Liver (tissue), 3 donors: ENCODE results near the gene KRTAP16-1.
"Not testable (repeated sequence)": the region's sequence is repeated elsewhere in the genome, so short reads cannot be mapped to it uniquely, and the experiment has no call there.

Experiments
- CTCF ChIP-seq: fragments of 150-350 bp; IDR thresholded peaks from 2 replicates; pipeline ENCODE4 v1.5.1; 2017; ENCODE audit warnings: improper control_type of control experiment, low read depth, low read length; ENCODE audit not compliant: missing input control
- MAX ChIP-seq: IDR thresholded peaks from 2 replicates; pipeline ENCODE4 v1.6.1; 2016; ENCODE audit warnings: antibody characterized with exemption
- RAD21 ChIP-seq, 2 donors: IDR thresholded peaks; 2 replicates each; pipeline ENCODE4 v1.6.1; 2016; ENCODE audit warnings: antibody characterized with exemption in 2 of 2, mild to moderate bottlenecking in 2 of 2
- REST ChIP-seq: IDR thresholded peaks from 2 replicates; pipeline ENCODE4 v1.6.1; 2016; ENCODE audit warnings: antibody characterized with exemption, mild to moderate bottlenecking
- RXRA ChIP-seq, 2 donors: IDR thresholded peaks; 2 replicates each; pipeline ENCODE4 v1.6.1; 2017 to 2018; ENCODE audit warnings: antibody characterized with exemption in 2 of 2, mild to moderate bottlenecking in 1 of 2
- SP1 ChIP-seq: IDR thresholded peaks from 2 replicates; pipeline ENCODE4 v1.6.1; 2018; ENCODE audit warnings: antibody characterized with exemption, mild to moderate bottlenecking
- TAF1 ChIP-seq: conservative IDR thresholded peaks from 2 replicates; pipeline ENCODE4 v1.6.1; 2016; ENCODE audit warnings: antibody characterized with exemption, mild to moderate bottlenecking
- donor health status: healthy.
- donor health status: healthy.

GRCh38 chr17:41271323-41271722 lies 37.8 kb downstream of the KRTAP16-1 start:
- TF ChIP-seq TAF1; RAD21 (IDR thresholded peaks at IDR 0.05); REST; MAX; CTCF; RXRA (IDR thresholded peaks at IDR 0.05); SP1: not testable (repeated sequence)
